ENCODE results near the gene AFAP1L2.
"Not testable (repeated sequence)": the region's sequence is repeated elsewhere in the genome, so short reads cannot be mapped to it uniquely, and the experiment has no call there.

Gene AFAP1L2

GRCh38 chr10:114349522-114350215 lies 54.6 kb downstream of the AFAP1L2 start:
- no peak for DNase-seq (ENCODE audit: low read depth)
- TF ChIP-seq CTCF (conservative IDR thresholded peaks at IDR 0.05; ENCODE audit: control insufficient read depth, insufficient read depth, low read depth, low read length), result no peak
- H3K4me3 ChIP-seq (ENCODE audit: control insufficient read depth, low read depth, low read length), result no peak overlapping the region

- not testable (repeated sequence) for H3K4me3 ChIP-seq (ENCODE audit: control insufficient read depth, low read depth, low read length); DNase-seq (ENCODE audit: low read depth)
Observed at GRCh38 chr10:114349071-114349470, 55.2 kb downstream of the AFAP1L2 start.

GRCh38 chr10:114347791-114348190 lies 56.5 kb downstream of the AFAP1L2 start:
- TF ChIP-seq CTCF (conservative IDR thresholded peaks at IDR 0.05; ENCODE audit: control insufficient read depth, insufficient read depth, low read depth, low read length), result no peak
- no peak for DNase-seq (ENCODE audit: low read depth)
- H3K4me3 ChIP-seq (ENCODE audit: control insufficient read depth, low read depth, low read length), result no peak overlapping the region

- H3K4me3 ChIP-seq (ENCODE audit: control insufficient read depth, low read depth, low read length), result no peak overlapping the region
- no peak for TF ChIP-seq CTCF (conservative IDR thresholded peaks at IDR 0.05; ENCODE audit: control insufficient read depth, insufficient read depth, low read depth, low read length)
- no peak for DNase-seq (ENCODE audit: low read depth)
Observed at GRCh38 chr10:114347241-114347640, 57.1 kb downstream of the AFAP1L2 start.

GRCh38 chr10:114346176-114347031 lies 57.9 kb downstream of the AFAP1L2 start:
- TF ChIP-seq CTCF (conservative IDR thresholded peaks at IDR 0.05; ENCODE audit: control insufficient read depth, insufficient read depth, low read depth, low read length), result no peak
- DNase-seq (ENCODE audit: low read depth), result no peak
- H3K4me3 ChIP-seq (ENCODE audit: control insufficient read depth, low read depth, low read length), result no peak overlapping the region

- DNase-seq (ENCODE audit: low read depth), result no peak
- no peak for TF ChIP-seq CTCF (conservative IDR thresholded peaks at IDR 0.05; ENCODE audit: control insufficient read depth, insufficient read depth, low read depth, low read length)
- H3K4me3 ChIP-seq (ENCODE audit: control insufficient read depth, low read depth, low read length), result no peak overlapping the region
Observed at GRCh38 chr10:114345701-114346100, 58.6 kb downstream of the AFAP1L2 start.
